ENCODE measurements around the gene COL18A1.

DNA sequence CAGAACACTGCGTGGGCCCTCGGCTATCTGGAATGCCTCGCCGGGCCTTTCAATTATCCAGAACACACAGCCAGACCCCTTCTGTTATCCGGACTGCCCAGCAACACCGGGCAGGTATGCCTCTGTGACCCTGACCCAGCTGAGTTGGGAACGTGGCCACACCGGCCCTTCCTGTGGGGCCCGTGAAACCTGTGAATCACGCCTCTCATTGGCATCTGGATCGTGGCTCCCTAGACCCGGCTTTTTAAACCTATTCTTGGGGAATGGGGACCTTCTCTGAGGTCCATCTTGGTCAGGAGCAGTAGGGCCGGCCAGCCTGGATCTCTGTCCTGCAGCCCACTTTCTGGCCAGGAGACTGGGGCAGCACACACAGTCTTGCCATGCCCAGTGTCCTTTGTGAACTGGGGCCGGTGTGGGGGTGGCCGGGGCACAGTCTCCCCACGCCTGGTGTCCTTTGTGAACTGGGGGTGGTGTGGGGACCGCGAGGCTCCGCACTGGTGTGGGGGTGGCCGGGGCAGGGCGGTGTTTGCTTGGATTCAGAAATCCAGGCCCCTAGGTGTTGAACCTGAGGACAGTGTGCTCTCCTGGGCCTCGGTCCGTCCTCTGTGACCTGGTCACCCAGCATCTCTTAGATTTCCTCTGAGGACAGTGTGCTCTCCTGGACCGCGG is 11.1 kb downstream of the COL18A1 start:
- no peak for TF ChIP-seq POLR2A (IDR thresholded peaks at IDR 0.05; ENCODE audit: extremely low read depth, insufficient read length)
- TF ChIP-seq, protein P1, sequence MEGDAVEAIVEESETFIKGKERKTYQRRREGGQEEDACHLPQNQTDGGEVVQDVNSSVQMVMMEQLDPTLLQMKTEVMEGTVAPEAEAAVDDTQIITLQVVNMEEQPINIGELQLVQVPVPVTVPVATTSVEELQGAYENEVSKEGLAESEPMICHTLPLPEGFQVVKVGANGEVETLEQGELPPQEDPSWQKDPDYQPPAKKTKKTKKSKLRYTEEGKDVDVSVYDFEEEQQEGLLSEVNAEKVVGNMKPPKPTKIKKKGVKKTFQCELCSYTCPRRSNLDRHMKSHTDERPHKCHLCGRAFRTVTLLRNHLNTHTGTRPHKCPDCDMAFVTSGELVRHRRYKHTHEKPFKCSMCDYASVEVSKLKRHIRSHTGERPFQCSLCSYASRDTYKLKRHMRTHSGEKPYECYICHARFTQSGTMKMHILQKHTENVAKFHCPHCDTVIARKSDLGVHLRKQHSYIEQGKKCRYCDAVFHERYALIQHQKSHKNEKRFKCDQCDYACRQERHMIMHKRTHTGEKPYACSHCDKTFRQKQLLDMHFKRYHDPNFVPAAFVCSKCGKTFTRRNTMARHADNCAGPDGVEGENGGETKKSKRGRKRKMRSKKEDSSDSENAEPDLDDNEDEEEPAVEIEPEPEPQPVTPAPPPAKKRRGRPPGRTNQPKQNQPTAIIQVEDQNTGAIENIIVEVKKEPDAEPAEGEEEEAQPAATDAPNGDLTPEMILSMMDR (IDR thresholded peaks at IDR 0.05; ENCODE audit: low read depth, low read length): no peak
- TF ChIP-seq, protein P2, sequence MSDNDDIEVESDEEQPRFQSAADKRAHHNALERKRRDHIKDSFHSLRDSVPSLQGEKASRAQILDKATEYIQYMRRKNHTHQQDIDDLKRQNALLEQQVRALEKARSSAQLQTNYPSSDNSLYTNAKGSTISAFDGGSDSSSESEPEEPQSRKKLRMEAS (IDR thresholded peaks at IDR 0.05; ENCODE audit: low read depth, low read length): no peak

Measured in NB4 (cell line).